Left colon (tissue), 2 donors: Measurements from ENCODE around the gene THAP11. TPM values are rescaled to one million over a fixed set of nuclear protein-coding genes. Genes with fewer than 3 reads are reported as not detected.

Source experiments
- total RNA-seq, 2 donors: library from RNA; stranded (reverse); fragmentation: NEBNext Ultra II Directional; extraction: Animal tissue kit (Norgen Biotek cat#: 25700); gene quantifications; one replicate each; pipeline ENCODE4 v1.2.1, GENCODE V29; 2021
- donor health status: DM: no; HTN: no; CAD: no.
- donor health status: DM: yes; HTN: yes; CAD: no.

THAP11 gene
- total RNA-seq, 2 donors from 2014 or later = 19.3 to 23.8 TPM

Other genes starting within 250 kb of the THAP11 start
- 1 to 10 TPM; 2.1 to 3.7 TPM for gene CARMIL2, start 197.2 kb upstream of the THAP11 start, total RNA-seq
- 1 to 10 TPM; 8.8 to 9.7 TPM for gene ACD, start 182.1 kb upstream of the THAP11 start, total RNA-seq
- 1 to 10 TPM; 4.1 to 4.4 TPM for gene PARD6A, start 181.4 kb upstream of the THAP11 start, total RNA-seq
- 1 to 10 TPM; 7.4 to 9.0 TPM for gene ENKD1, start 175.6 kb upstream of the THAP11 start, total RNA-seq
- 1 to 10 TPM in 1 of 2 donors, under 1 TPM in 1; 0.92 to 1.5 TPM for gene C16orf86, start 175.5 kb upstream of the THAP11 start, total RNA-seq
- 10 to 100 TPM; 26.8 to 28.7 TPM for gene GFOD2, start 123.0 kb upstream of the THAP11 start, total RNA-seq
- gene RANBP10, start 35.8 kb upstream of the THAP11 start, total RNA-seq = 10 to 100 TPM; 16.9 to 20.5 TPM
- gene TSNAXIP1, start 35.4 kb upstream of the THAP11 start, total RNA-seq = under 1 TPM; 0.12 to 0.75 TPM
- 10 to 100 TPM; 57.1 to 59.8 TPM for gene NUTF2, start 4.6 kb downstream of the THAP11 start, total RNA-seq
- 10 to 100 TPM; 29.3 to 43.1 TPM for gene CENPT, start 5.4 kb downstream of the THAP11 start, total RNA-seq
- 10 to 100 TPM; 54.2 to 76.8 TPM for gene EDC4, start 30.7 kb downstream of the THAP11 start, total RNA-seq
- under 1 TPM in 1 of 2 donors, not detected in 1; 0.67 TPM for gene NRN1L, start 42.6 kb downstream of the THAP11 start, total RNA-seq
- gene PSKH1, start 50.9 kb downstream of the THAP11 start, total RNA-seq = 10 to 100 TPM; 31.7 to 36.6 TPM
- 1 to 10 TPM in 1 of 2 donors, under 1 TPM in 1; 0.89 to 1.9 TPM for gene CTRL, start 89.5 kb downstream of the THAP11 start, total RNA-seq
- 100 to 1,000 TPM; 114 to 164 TPM for gene PSMB10, start 94.5 kb downstream of the THAP11 start, total RNA-seq
- 1 to 10 TPM; 2.3 to 5.0 TPM for gene LCAT, start 101.8 kb downstream of the THAP11 start, total RNA-seq
- 10 to 100 TPM; 12.0 to 16.9 TPM for gene SLC12A4, start 126.3 kb downstream of the THAP11 start, total RNA-seq
- gene DPEP3, start 138.2 kb downstream of the THAP11 start, total RNA-seq = under 1 TPM in 1 of 2 donors, not detected in 1; 0.28 TPM
- 1 to 10 TPM in 1 of 2 donors, under 1 TPM in 1; 0.82 to 2.5 TPM for gene DPEP2, start 157.2 kb downstream of the THAP11 start, total RNA-seq
- gene DPEP2NB, start 173.6 kb downstream of the THAP11 start, total RNA-seq = not detected
- gene DDX28, start 180.9 kb downstream of the THAP11 start, total RNA-seq = 1 to 10 TPM; 6.7 to 7.1 TPM
- gene DUS2, start 181.0 kb downstream of the THAP11 start, total RNA-seq = 10 to 100 TPM; 14.1 to 17.4 TPM
- 10 to 100 TPM; 24.6 to 24.9 TPM for gene NFATC3, start 243.1 kb downstream of the THAP11 start, total RNA-seq